IPS-20b (cell line): Measurements from ENCODE around the gene C1orf210.

ENCODE experiments used
- H3K27ac ChIP-seq: one replicate; pipeline ENCODE4 v1.5.1; 2013; ENCODE audit warnings: low read length
- H3K27me3 ChIP-seq: 2 replicates; pipeline ENCODE4 v1.6.1; 2013; ENCODE audit warnings: mild to moderate bottlenecking, low read length, inconsistent platforms; ENCODE audit not compliant: insufficient read depth
- H3K36me3 ChIP-seq: 2 replicates; pipeline ENCODE4 v1.6.1; 2013; ENCODE audit warnings: low read depth, mild to moderate bottlenecking, inconsistent platforms, low read length, moderate library complexity; ENCODE audit not compliant: insufficient read depth
- H3K4me1 ChIP-seq: 2 replicates; pipeline ENCODE4 v1.6.1; 2013; ENCODE audit warnings: mild to moderate bottlenecking, control low read depth, inconsistent platforms, low read length, moderate library complexity; ENCODE audit not compliant: insufficient read depth
- H3K4me3 ChIP-seq: 2 replicates; pipeline ENCODE4 v1.5.1; 2013; ENCODE audit warnings: mild to moderate bottlenecking, low read length, inconsistent platforms
- H3K9ac ChIP-seq: 2 replicates; pipeline ENCODE4 v1.6.1; 2013; ENCODE audit warnings: low read depth, mild to moderate bottlenecking, inconsistent platforms, low read length, moderate library complexity
- H3K9me3 ChIP-seq: 2 replicates; pipeline ENCODE4 v1.6.1; 2013; ENCODE audit warnings: mild to moderate bottlenecking, low read depth, low read length, inconsistent platforms; ENCODE audit not compliant: insufficient read depth

C1orf210 gene

GRCh38 chr1:43233631-43234030 lies 51.8 kb downstream of the C1orf210 start:
- Histone ChIP-seq H3K9me3 (no peaks in the 10 kb centered on the region), H3K4me3 (no peak overlapping the region), H3K9ac (no peak overlapping the region)

GRCh38 chr1:43232482-43232881 lies 52.9 kb downstream of the C1orf210 start:
- no peak overlapping the region for H3K27ac ChIP-seq
- no peak overlapping the region for H3K9ac ChIP-seq
- no peaks in the 10 kb centered on the region for H3K27me3 ChIP-seq
- no peaks in the 10 kb centered on the region for H3K36me3 ChIP-seq
- H3K4me1 ChIP-seq, result peaks cover 9% of the 10 kb centered on the region; the same call in 1 of the 2 replicates
- H3K4me3 ChIP-seq, result no peak overlapping the region
- no peaks in the 10 kb centered on the region for H3K9me3 ChIP-seq

More at GRCh38 chr1:43233631-43234030, 51.8 kb downstream of the C1orf210 start:
- Histone ChIP-seq H3K4me1 (peaks cover 7% of the 10 kb centered on the region; the same call in 1 of the 2 replicates), H3K27ac (no peak overlapping the region), H3K36me3 (no peaks in the 10 kb centered on the region), H3K27me3 (no peaks in the 10 kb centered on the region)

GRCh38 chr1:43232074-43232473 lies 53.3 kb downstream of the C1orf210 start:
- no peaks in the 10 kb centered on the region for H3K9me3 ChIP-seq
- H3K4me3 ChIP-seq, result no peak overlapping the region
- H3K36me3 ChIP-seq, result no peaks in the 10 kb centered on the region
- H3K27ac ChIP-seq, result no peak overlapping the region
- no peaks in the 10 kb centered on the region for H3K27me3 ChIP-seq
- H3K9ac ChIP-seq, result no peak overlapping the region
- peaks cover 10% of the 10 kb centered on the region; the same call in 1 of the 2 replicates for H3K4me1 ChIP-seq
